Right lobe of liver (tissue), 6 donors: Measurements from ENCODE around the gene PITPNM3. TPM values are rescaled to one million over a fixed set of nuclear protein-coding genes. Genes with fewer than 3 reads are reported as not detected.

Experiments
- ATAC-seq, 4 donors: fragments of 200-7000 bp; cut with Tn5 transposase; one replicate each; pipeline ENCODE4 v1.9.1; 2020; ENCODE audit warnings: mild to moderate bottlenecking in 4 of 4, moderate library complexity in 4 of 4
- DNase-seq, 3 donors: peaks; one replicate each; pipeline ENCODE4 v3.0.0-alpha.2; 2020
- H3K27ac ChIP-seq, 3 donors: fragments of 200-600 bp; one replicate each; pipeline ENCODE4 v1.8.0; 2022
- H3K27me3 ChIP-seq, 2 donors: fragments of 200-600 bp; one replicate each; pipeline ENCODE4 v1.8.0; 2022
- H3K36me3 ChIP-seq, 4 donors: fragments of 200-600 bp; sonication (generic) in 1 of 4; one replicate each; pipeline versions ENCODE4 v1.5.1 to v1.8.0; 2017 to 2022; ENCODE audit warnings: control low read depth in 1 of 4
- H3K4me1 ChIP-seq, 4 donors: fragments of 200-600 bp; sonication (generic) in 1 of 4; one replicate each; pipeline versions ENCODE4 v1.5.1 to v1.8.0; 2017 to 2022; ENCODE audit warnings: control low read depth in 1 of 4
- H3K4me3 ChIP-seq, 3 donors: fragments of 200-600 bp; one replicate each; pipeline ENCODE4 v1.8.0; 2022
- H3K9me3 ChIP-seq, 4 donors: fragments of 200-600 bp; sonication (generic) in 1 of 4; one replicate each; pipeline versions ENCODE4 v1.5.1 to v1.8.0; 2017 to 2022; ENCODE audit warnings: control low read depth in 1 of 4
- CTCF ChIP-seq, 4 donors: fragments of 200-600 bp in 3 of 4; fragments of 450-650 bp in 1 of 4; IDR thresholded peaks; one replicate each; pipeline versions ENCODE4 v1.5.1 to v1.8.0; 2016 to 2022; ENCODE audit warnings: antibody characterized with exemption in 4 of 4, mild to moderate bottlenecking in 2 of 4
- POLR2A ChIP-seq: fragments of 450-650 bp; IDR thresholded peaks from one replicate; pipeline ENCODE4 v1.6.1; 2017; ENCODE audit warnings: antibody characterized with exemption, mild to moderate bottlenecking
- WGBS: methylation state at CpG from one replicate; pipeline ENCODE4 v1.1.6; 2018; ENCODE audit warnings: low coverage, low lambda C conversion rate; ENCODE audit not compliant: insufficient coverage; ENCODE audit errors: missing lambda C conversion rate; 5-methylcytosine and 5-hydroxymethylcytosine counted together
- intact Hi-C, 2 donors: fragments of 100-400 bp; cut with DNase I; formaldehyde crosslinking; loops; one replicate each; pipeline versions ENCODE4 v1.11.2 to v1.14.1; 2022
- total RNA-seq, 6 experiments: library from RNA; depleted of rRNA in 2 of 6; stranded (reverse); fragments of >200 nt in 2 of 6; fragmentation: NEBNext Ultra II Directional in 3 of 6; extraction: Animal tissue kit (Norgen Biotek cat#: 25700) in 3 of 6; gene quantifications; one replicate each; pipeline versions ENCODE4 v1.1.0 to v1.2.4, GENCODE V29; 2016 to 2023
- donor health status: DM: no; HTN: yes; CAD: no.
- donor health status: DM: no; HTN: no; CAD: no.
- donor health status: DM: no; HTN: no; CAD: no.
- donor health status: DM: no; HTN: yes; CAD: no.
- donor health status: DM: no; HTN: yes; CAD: no.

The PITPNM3 gene
- total RNA-seq, 6 experiments from 2014 or later = 0.91 to 3.8 (median 1.2) TPM

GRCh38 chr17:6495450-6496115, 60.8 kb downstream of the PITPNM3 start:
- Histone ChIP-seq H3K27me3 (no peaks in the 10 kb centered on the region), H3K4me1 (no peaks in the 10 kb centered on the region), H3K27ac (no peak overlapping the region), H3K36me3 (no peaks in the 10 kb centered on the region), H3K4me3 (no peak overlapping the region), H3K9me3 (no peaks in the 10 kb centered on the region)
- 29% methylated on average over 5 of the region's 15 CpGs for WGBS
- intact Hi-C loops = no loop called here
- DNase-seq = no peak
- no peak for TF ChIP-seq POLR2A
- no peak for TF ChIP-seq CTCF (IDR thresholded peaks at IDR 0.05)
- no peak for ATAC-seq

- intact Hi-C loops = no loop called here
- no peak for TF ChIP-seq POLR2A
- TF ChIP-seq CTCF (IDR thresholded peaks at IDR 0.05) = no peak
- Histone ChIP-seq H3K9me3 (no peaks in the 10 kb centered on the region), H3K36me3 (no peaks in the 10 kb centered on the region), H3K4me1 (no peaks in the 10 kb centered on the region), H3K27me3 (no peaks in the 10 kb centered on the region), H3K27ac (no peak overlapping the region), H3K4me3 (no peak overlapping the region)
- no peak for DNase-seq
- 63% methylated on average over 3 of the region's 5 CpGs for WGBS
- ATAC-seq = peak in 1 of 4 donors; percentile 8
These were observed 62.0 kb downstream of the PITPNM3 start for GRCh38 chr17:6494239-6494941.

GRCh38 chr17:6492892-6493674, 63.3 kb downstream of the PITPNM3 start:
- TF ChIP-seq CTCF (IDR thresholded peaks at IDR 0.05) = no peak
- TF ChIP-seq POLR2A = no peak
- H3K36me3 ChIP-seq = no peaks in the 10 kb centered on the region
- no peaks in the 10 kb centered on the region for H3K27me3 ChIP-seq
- no peak overlapping the region for H3K4me3 ChIP-seq
- no peak overlapping the region for H3K27ac ChIP-seq
- peak in 3 of 4 donors; percentile 41 to 64 (median 59) for ATAC-seq
- DNase-seq = no peak
- intact Hi-C loops = no loop called here
- H3K9me3 ChIP-seq = no peaks in the 10 kb centered on the region
- no peaks in the 10 kb centered on the region for H3K4me1 ChIP-seq
- 65% methylated on average over 2 of the region's 4 CpGs for WGBS

- Histone ChIP-seq H3K4me1 (no peaks in the 10 kb centered on the region), H3K27me3 (no peaks in the 10 kb centered on the region), H3K27ac (no peak overlapping the region), H3K9me3 (no peaks in the 10 kb centered on the region), H3K36me3 (no peaks in the 10 kb centered on the region), H3K4me3 (no peak overlapping the region)
- TF ChIP-seq POLR2A = no peak
- no peak for TF ChIP-seq CTCF (IDR thresholded peaks at IDR 0.05)
- 80% methylated on average over 5 of the region's 7 CpGs for WGBS
- DNase-seq (no peak), ATAC-seq (no peak)
- intact Hi-C loops = no loop called here
These were observed 65.2 kb downstream of the PITPNM3 start for GRCh38 chr17:6491071-6491700.
